HuH-7.5 (cell line): ENCODE data around the gene TRIM46.
"Not testable (repeated sequence)": the region's sequence is repeated elsewhere in the genome, so short reads cannot be mapped to it uniquely, and the experiment has no call there.

Source experiments
- DNase-seq: peaks from one replicate; pipeline ENCODE4 v3.0.0; 2011; ENCODE audit warnings: low spot score

TRIM46 gene

GRCh38 chr1:155137154-155137949, 36.3 kb upstream of the TRIM46 start:
- DNase-seq, result no peak

- DNase-seq, result peak; percentile 85
Observed at GRCh38 chr1:155139895-155140629, 33.6 kb upstream of the TRIM46 start, which contains the start of gene DPM3. TSS of gene DPM3 (minus strand) at chr1:155140531. CDS start at chr1:155140240, 291 bp downstream.

GRCh38 chr1:155140630-155140953, 33.1 kb upstream of the TRIM46 start:
- no peak for DNase-seq

GRCh38 chr1:155141749-155142148, 31.9 kb upstream of the TRIM46 start:
- DNase-seq, result no peak

- no peak for DNase-seq
Observed at GRCh38 chr1:155145491-155145890, 28.2 kb upstream of the TRIM46 start.

- not testable (repeated sequence) for DNase-seq
Observed at GRCh38 chr1:155155996-155156643, 17.5 kb upstream of the TRIM46 start.

GRCh38 chr1:155158991-155159390, 14.7 kb upstream of the TRIM46 start:
- no peak for DNase-seq

- no peak for DNase-seq
Observed at GRCh38 chr1:155160128-155160527, 13.5 kb upstream of the TRIM46 start.

- DNase-seq, result not testable (repeated sequence)
Observed at GRCh38 chr1:155162631-155163030, 11.0 kb upstream of the TRIM46 start.

- DNase-seq, result not testable (repeated sequence)
Observed at GRCh38 chr1:155163785-155164184, 9.9 kb upstream of the TRIM46 start.

GRCh38 chr1:155164625-155165024, 9.0 kb upstream of the TRIM46 start:
- DNase-seq, result not testable (repeated sequence)

- DNase-seq, result no peak
Observed at GRCh38 chr1:155166051-155166470, 7.6 kb upstream of the TRIM46 start.

GRCh38 chr1:155166471-155167165, 7.0 kb upstream of the TRIM46 start:
- no peak for DNase-seq

GRCh38 chr1:155167166-155168104, 6.2 kb upstream of the TRIM46 start:
- DNase-seq, result peak; percentile 88

- DNase-seq, result not testable (repeated sequence)
Observed at GRCh38 chr1:155168105-155168445, 5.6 kb upstream of the TRIM46 start.

- no peak for DNase-seq
Observed at GRCh38 chr1:155168456-155169210, 5.0 kb upstream of the TRIM46 start.

- DNase-seq, result no peak
Observed at GRCh38 chr1:155169541-155169940, 4.1 kb upstream of the TRIM46 start.

- no peak for DNase-seq
Observed at GRCh38 chr1:155170101-155170785, 3.4 kb upstream of the TRIM46 start.

GRCh38 chr1:155170806-155171205, 2.8 kb upstream of the TRIM46 start:
- DNase-seq, result no peak
